Stimulated activated CD8-positive, alpha-beta memory T cell treated with anti-CD3 and anti-CD28 coated beads, Interleukin-4, amount 100 ng/mL, for 4 hours (primary cell): ENCODE results near the gene KCNK13.
"Not testable (repeated sequence)": the region's sequence is repeated elsewhere in the genome, so short reads cannot be mapped to it uniquely, and the experiment has no call there.

Experiments used
- DNase-seq, 2 donors: peaks; one replicate each; pipeline ENCODE4 v3.0.0-alpha.2; 2020; ENCODE audit warnings: low read depth in 2 of 2, low spot score in 1 of 2

Gene KCNK13

DNA sequence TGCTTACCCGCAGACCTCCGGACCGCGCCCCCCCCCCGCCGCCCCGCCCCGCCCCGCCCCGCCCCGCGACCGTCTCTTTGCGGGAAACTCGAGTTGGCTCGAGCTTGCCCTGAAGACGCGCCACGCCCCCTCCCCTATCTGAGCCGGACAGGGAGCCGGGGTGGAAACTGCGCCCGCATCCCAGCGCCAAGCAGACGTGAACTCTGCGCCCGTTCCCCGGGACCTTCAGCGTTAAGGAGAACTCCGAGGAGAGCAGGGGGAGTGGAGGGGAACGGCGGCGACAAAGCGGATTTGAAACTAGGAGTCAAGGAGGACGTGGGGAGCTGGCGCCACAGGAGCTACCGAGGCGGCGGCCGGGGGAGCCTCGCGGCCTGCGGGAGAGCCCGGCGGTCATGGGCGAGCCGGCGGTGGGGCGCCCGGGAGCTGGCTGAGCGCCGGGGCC is at the start of gene KCNK13:
Gene KCNK13 (plus strand): TSS at position 310 of the 442 bp plus-strand sequence. CDS start 212 bp downstream, outside the sequence.
- no peak for DNase-seq

DNA sequence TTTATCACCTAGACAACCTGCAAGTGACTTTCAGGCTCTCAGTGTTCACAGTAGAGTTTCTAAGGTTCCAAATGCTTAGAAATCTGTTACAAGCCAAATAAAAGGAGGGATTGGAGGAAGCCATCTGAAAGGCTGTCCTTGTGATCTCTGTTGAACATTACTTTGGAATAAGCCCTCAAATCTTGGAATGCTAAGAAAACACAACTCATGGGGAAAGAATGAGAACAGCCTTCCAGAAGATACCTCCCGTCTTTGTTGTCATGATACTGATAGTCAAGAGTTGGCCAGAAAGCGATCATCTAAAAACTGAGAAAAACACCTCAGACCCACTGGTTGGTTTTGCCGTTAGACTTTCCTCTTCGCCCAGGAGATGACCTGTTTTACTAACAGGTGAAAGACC is 44.4 kb upstream of the KCNK13 start:
- DNase-seq: no peak

DNA sequence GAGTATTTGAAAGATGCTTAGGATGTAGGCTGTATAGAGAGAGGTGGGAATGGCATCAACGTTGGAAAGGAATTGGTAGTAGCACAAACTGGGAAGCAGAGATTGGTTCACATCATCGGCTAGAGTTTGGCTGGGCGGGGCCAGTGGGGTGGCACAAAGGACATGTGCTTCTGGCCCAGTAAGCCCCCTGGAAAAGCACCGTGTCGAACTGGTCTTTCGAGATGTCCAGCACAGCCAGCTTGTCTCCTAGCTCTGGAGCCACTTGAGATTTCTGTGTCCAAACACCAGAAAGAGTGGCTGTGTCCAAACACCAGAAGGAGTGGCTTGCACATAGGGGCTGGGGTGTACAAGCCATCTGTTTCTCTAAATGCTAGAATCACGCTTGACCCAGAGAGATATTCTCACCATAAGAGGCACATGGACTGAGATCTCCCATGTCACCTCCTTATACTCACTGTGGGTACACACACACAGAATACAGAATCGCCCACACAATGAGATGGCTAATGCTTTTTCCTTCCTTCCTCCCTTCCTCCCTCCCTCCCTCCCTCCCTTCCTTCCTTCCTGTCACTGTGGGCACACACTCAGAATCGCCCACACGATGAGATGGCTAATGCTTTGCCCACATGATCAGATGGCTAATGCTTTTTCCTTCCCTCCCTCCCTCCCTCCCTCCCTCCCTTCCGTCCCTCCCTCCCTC is 41.8 kb upstream of the KCNK13 start:
- no peak for DNase-seq

DNA sequence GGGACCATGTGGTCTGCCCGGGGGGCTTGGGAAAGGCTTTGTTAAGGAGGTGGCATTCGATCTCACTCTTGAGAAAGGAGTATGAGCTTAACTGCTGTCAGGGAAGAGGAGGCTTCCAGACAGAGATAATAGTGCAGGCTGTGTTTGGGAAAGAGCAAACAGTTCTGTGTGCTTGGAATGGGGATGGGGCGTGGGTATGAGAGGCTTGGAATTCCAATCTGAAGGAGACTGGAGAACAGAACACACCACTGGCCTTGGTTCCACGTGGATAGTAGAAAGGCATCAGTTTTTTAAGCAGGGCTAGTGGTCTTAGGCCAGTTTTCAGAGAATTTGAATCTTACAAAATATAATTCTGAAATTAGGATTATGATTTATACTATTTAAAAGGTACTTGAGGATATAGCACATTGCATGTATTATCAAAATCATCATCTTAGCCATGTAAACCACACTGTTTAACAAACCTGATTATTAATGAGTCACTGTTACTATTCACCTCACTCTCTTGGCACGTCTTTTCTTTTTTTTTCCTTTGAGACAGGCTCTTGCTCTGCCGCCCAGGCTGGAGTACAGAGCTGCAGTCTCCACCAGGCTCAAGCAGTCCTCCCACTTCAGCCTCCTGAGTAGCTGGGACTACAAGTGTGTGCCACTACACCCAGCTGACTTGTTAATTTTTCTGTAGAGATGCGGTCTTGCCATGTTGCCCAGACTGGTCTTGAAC is 38.5 kb upstream of the KCNK13 start:
- DNase-seq: no peak

DNA sequence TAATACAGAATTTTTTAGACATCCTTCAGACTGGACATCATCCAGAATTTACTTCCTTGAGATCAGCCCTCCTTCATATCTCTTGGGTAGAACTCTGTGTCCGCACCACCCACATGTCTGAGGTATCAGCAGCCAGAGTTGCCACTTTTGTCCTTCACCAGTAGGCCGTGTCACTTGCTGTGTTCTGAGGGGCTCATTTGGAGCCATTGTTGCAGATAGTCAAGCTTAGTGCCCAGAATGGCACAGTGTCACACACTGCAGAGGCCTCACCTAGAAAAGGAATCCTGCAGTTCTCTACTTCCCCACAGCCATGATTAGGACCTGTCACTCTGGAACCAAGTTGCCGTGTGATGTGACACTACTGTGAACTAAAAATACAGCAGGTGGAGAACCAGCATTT is 36.9 kb upstream of the KCNK13 start:
- DNase-seq: no peak

DNA sequence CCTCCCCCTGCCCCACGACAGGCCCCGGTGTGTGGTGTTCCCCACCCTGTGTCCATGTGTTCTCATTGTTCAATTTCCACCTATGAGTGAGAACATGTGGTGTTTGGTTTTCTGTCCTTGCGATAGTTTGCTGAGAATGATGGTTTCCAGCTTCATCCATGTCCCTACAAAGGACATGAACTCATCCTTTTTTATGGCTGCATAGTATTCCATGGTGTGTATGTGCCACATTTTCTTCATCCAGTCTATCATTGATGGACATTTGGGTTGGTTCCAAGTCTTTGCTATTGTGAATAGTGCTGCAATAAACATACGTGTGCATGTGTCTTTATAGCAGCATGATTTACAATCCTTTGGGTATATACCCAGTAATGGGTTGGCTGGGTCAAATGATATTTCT is 35.2 kb upstream of the KCNK13 start:
- not testable (repeated sequence) for DNase-seq

DNA sequence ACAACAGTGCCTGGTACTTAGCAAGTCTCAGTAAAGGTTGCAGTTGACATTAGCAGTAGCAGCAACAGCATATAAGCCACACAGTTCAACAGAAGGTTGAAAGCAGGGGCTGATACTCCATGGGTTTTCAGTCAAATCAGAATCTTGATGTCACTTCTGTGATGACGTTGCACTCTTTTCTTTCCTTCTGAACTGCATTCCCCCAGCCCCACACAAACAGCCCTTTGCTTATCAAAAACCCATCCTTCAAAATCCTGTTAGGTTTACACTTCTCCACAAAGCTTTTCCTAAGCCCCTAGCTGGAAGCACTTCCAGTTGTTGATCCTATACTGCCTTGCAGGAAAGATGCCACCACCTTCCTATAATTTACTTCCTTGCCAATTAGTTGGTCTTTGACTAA is 34.0 kb upstream of the KCNK13 start:
- DNase-seq: no peak

DNA sequence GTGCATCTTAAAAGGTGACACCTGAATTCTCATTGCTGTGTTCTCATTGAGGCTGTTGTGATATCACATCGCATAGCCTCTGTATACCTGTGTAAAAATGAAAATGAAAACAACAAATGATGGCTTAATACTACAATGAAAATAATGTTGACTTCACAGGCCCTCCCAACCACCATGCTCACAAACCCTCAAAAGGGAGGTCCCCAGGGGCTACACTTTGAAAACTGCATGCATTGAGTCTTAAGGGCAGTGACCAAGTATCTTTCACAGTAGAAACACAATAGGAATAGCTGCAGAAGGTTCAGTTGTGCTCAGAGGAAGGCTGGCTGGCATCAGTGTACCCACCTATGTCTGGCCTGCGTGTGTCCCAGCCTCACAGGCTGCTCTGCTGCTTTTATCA is 27.6 kb upstream of the KCNK13 start:
- DNase-seq: no peak

DNA sequence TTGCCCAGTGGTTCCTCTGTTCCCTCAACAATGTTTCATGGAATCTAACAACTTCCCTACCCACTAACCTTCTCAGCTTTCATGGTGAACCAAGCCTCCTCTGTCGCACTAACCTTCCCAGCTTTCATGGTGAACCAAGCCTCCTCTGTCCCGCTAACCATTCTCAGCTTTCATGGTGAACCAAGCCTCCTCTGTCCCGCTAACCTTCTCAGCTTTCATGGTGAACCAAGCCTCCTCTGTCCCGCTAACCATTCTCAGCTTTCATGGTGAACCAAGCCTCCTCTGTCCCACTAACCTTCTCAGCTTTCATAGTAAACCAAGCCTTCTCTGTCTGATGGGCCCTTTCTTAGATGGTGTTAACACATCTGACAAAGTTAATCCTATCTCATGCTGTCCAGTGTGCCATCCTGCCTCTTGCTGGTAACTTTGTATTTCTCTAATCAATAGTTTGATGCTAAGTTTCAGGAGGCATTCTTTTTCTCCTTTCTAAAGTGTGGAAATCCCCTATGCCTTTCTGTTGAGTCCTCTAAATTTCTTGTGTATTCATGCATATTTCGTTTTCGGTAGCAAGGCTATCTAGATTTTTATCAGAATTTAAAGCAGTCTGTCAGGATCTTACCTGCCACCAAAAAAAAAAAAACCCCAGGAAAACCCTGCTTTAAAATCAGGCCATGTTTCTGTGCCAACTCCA is 26.8 kb upstream of the KCNK13 start:
- DNase-seq: no peak

DNA sequence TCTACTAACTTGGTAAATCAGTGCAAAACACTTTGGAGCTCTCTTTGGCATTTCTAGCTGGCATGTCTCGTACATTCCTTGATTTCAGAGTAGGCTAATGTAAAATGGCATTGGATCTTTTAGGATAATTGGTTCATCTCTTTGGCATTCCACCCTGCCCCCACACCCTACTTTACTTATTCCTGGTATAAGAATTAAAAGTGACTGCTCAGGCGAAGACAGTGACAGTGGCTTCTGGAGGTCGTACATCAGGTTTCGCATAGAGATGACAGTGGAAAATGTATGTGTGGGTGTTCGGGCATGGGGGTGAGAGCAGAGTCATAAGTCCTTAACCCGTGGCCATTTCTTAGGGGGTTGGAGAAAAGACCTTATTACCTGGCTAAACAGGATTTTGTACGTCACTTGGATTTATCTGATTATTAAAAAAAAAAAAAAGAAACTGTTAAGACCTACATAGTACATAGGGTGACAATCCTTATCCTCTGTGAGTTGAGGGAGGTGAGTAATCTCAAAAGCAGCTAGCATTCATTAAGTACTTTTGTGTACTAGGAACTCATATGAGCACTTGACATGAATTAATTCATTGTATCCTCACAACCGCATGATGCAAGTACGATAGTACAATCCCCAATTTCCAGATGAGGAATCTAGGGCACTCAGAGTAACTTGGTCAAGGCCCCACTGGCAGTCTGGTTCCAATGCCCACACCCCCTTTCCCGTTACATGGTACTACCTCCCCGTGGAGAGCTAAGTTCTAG is 22.4 kb upstream of the KCNK13 start:
- DNase-seq: no peak

DNA sequence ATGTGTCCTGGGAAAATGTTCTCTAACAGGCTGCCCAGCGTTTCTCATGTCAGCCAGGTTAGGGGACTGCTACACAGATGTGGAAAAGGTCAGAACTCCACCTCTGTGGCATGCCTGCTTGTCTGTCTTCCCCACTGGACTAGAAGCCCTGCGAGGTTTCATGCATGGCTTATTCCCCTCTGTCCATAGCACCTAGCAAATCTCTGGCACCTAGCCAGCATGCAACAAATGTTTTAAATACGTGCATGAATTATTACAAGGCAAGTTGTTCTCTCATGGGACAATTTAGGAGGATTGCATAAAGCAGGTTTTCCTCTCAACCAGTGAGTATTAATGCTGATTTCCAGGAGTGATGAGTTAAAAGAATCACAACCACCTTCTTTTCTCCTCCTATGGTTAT is 21.4 kb upstream of the KCNK13 start:
- DNase-seq: no peak

DNA sequence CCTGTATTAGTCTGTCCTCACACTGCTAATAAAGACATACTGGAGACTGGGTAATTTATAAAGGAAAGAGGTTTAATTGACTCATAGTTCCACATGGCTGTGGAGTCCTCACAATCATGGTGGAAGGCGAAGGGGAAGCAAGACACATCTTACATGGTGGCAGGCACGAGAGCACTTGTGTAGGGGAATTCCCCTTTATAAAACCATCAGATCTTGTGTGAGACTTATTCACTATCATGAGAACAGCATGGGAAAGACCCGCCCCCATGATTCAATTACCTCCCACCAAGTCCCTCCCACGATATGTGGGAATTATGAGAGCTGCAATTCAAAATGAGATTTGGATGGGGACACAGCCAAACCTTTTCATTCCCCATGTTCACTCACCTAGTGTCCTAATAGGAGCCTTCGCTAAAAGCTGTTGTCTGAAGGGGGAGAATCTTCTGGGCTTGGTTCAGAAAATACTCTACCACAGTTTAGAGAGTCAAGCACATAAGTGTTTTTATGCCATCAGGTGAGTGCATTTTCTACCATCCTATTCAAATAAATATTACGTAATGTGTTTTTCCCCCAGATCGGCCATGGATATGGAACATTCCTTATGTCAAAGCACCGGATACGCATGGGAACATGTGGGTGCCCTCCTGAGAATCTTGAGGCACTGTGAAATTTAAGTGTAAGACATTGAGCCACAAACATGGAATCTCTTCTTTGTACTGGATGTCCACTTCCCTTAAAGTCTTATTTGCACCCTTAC is 19.1 kb upstream of the KCNK13 start:
- no peak for DNase-seq

DNA sequence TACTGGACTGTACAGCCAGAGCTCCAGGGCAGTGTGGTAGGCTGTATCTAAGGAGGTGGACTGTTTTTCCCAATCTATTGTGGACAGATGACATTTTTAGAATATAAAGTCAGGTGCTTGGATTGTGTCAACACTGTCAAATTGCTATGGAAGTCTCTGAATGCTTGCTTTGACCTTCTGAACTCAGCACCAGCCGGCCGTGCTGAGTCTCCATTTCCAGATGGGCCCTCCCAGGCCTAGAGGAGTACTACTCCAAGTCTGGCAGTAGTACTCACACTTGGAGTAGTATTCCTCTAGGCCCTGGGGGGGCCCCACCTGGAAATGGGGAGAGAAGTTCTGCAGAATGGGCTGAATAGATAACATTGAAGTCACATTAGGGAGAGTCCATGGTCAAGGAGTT is 16.2 kb upstream of the KCNK13 start:
- DNase-seq: no peak

DNA sequence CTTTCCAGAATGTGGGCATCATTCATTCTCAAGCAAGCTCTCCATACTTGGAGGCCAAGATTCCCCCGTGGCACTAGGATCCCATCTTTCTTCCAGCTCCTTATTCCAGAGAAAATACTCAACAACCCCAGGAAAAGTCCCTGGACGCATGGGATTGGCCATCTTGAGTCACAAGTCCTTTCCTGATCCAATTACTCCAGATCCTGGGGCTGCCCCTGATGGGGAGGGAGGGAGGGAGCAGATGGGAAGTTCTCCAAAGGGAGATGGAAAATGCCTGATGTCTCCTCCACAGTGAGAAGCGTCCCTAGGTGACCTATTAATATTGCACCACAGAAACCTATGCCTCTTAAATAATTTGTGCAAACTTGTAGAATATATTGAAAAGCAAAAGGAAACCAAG is 12.4 kb upstream of the KCNK13 start:
- DNase-seq: no peak

DNA sequence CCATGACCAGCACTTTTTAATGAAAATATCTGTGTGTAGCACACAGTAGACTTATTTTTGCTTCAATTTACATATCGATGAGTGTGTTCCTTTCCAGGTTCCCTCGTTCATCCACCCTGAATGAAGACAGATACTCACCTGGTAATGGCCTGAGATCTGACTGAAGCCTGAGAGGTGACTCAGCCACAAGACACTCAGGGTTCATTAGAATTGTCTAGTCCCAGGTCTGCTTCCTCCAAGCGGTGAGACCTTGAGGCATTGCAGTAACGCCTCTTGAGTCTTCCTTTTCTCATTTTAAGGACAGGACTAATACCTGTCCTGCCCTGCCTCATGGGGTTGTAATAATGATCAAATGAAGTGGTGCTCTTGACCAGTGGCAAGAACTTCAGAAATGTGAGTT is 11.5 kb upstream of the KCNK13 start:
- no peak for DNase-seq

DNA sequence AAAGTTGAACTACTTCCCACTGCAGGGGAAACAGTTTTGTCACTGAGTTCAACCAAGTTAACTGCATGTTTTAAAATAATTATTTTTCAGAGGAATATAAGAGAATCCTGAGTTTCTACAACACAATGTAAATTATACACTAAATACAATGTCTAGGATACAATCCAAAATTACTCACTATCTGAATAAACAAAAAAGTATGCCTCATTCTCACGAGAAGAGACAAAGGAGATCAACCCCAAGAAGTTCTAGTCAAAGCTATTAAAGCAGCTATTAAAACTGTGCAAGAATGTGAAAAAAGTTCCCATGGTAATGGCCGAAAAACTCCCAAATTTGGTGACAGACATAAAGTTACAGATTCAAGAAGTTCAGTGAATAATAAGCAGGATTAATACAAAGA is 8.8 kb upstream of the KCNK13 start:
- DNase-seq: no peak

DNA sequence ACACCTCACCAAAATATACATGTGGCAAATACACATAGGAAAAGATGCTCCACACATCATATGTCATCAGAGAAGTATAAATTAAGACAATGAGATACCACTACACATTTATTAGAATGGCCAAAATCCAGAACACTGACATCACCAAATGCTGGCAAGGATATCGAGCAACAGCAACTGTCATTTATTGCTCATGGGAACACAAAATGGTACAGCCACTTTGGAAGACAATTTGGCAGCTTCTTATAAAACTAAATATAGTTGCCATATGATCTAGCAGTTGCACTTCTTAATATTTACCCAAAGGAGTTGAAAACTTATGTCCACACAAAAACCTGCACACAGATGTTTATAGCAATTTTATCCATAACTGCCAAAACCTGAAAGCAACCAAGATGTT is 7.0 kb upstream of the KCNK13 start:
- no peak for DNase-seq

DNA sequence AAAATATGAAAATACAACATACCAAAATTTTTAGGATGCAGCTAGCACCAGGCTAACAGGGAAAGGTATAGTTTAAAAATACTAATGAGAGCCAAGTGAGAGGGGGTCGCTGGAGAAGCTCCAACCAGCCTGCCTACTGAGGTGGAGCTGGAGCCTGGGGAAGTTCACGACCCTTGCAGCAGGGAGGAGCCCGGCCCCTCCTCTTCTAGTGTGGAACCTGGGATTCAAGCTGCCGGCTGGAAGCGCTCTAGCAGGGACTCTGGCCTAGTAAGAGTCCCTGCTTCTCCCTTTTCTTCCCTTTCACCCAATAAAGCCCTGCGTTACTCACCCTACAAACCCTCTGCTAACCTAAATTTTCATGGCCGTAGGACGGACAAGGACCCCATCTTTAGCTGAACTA is 5.0 kb upstream of the KCNK13 start:
- DNase-seq: no peak

DNA sequence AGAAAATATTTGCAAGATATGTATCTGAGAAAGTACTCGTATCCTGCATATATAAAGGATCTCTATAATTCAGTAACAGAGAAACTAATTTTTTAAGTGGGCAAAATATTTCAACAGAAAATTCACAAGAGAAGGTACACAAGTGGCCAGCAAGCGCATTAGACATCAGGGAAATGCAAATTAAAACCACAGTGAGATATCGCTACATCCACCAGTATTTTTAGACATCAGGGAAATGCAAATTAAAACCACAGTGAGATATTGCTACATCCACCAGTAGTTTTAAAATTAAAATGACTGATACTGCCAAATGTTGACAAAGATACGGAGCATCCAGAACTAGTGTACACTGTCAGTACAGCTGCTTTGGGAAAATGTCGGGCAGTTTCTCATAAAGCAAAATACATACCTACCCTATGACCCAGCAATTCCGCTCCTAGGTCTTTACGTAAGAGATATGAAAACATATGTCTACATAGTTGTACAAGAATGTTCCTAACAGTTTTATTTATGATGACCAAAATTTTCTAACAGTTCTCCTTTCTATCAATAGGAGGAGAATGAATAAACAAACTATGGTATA is 2.8 kb upstream of the KCNK13 start:
- no peak for DNase-seq

DNA sequence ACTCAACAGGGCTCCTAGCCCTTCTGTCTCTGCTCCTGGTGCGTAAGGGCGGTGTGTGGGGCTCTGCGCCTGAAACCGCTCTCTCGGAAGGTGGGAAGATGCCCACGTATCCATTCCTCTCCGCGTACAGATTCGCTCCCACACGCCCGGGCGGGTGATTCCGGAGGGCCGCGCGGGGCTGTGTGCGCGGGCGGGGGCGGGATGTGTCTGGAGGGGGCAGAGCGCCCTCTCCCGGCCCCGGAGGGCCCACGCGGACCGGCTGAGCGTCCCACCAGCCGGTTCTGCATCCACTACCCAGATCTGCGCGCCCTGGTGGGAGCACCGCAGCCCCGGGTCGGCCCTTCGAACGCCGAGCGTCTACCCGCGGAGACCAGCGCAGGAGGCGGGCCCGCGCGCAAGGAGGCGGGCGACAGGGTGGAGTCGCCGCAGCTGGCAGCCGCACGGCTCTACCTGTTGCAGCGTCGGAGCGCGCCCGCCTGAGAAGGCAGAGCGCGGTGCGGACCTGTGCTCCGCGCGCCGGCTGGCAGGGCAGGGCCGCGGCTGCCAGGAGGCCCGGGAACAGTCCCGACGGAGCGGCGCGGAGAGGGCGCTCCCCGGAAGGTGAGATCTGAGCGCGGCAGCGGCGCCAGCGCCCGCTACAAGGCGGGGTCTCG is 1.4 kb upstream of the KCNK13 start:
- peak; percentile 5 to 12 for DNase-seq
